A549 (cell line): ENCODE results near the gene ITPA. TPM values are rescaled to one million over a fixed set of nuclear protein-coding genes. Genes with fewer than 3 reads are reported as not detected.

Experiments used
- ATAC-seq, 2 experiments: fragments of 200-7000 bp in 1 of 2; fragments of >200 bp in 1 of 2; cut with Nextera tagmentation in 1 of 2; cut with Tn5 transposase in 1 of 2; 3 replicates each; pipeline versions ENCODE4 v1.8.0 to v1.9.1; 2018 to 2020; ENCODE audit warnings: mild to moderate bottlenecking in 1 of 2, moderate library complexity in 1 of 2
- CTCF ChIA-PET: fragments of 300-600 bp; sonication (Branson Sonifier 250); formaldehyde crosslinking; extraction: SDS; loops from one replicate; lab custom pipeline; 2021; ENCODE audit warnings: antibody characterized with exemption, inconsistent platforms; lab: Yijun Ruan, JAX
- POLR2A ChIA-PET: fragments of 350-600 bp; formaldehyde crosslinking; extraction: SDS; loops from one replicate; lab custom pipeline; 2021; ENCODE audit warnings: antibody characterized with exemption, inconsistent platforms; lab: Yijun Ruan, JAX
- DNase-seq, 2 experiments: peaks; one replicate each; pipeline versions ENCODE4 v3.0.0 to v3.0.0-alpha.2; 2011 to 2016; ENCODE audit warnings: low read depth in 1 of 2, low spot score in 1 of 2
- FAIRE-seq: peaks from 2 replicates; lab custom pipeline; 2011; peaks lifted over from hg19 to GRCh38; lab: Jason Lieb, UNC
- H3K27ac ChIP-seq, 2 experiments: fragments of >200 bp; sonication (Bioruptor Twin); formaldehyde crosslinking; 3 replicates each; pipeline ENCODE4 v1.5.1; 2016 to 2017
- H3K4me1 ChIP-seq: fragments of >200 bp; sonication (Bioruptor Twin); formaldehyde crosslinking; 3 replicates; pipeline ENCODE4 v1.6.1; 2016
- H3K4me2 ChIP-seq: fragments of >200 bp; sonication (Bioruptor Twin); formaldehyde crosslinking; 3 replicates; pipeline ENCODE4 v1.6.1; 2016
- H3K4me3 ChIP-seq: fragments of >200 bp; sonication (Bioruptor Twin); formaldehyde crosslinking; 3 replicates; pipeline ENCODE4 v1.5.1; 2016
- H3K9me3 ChIP-seq: fragments of >200 bp; sonication (Bioruptor Twin); formaldehyde crosslinking; 3 replicates; pipeline ENCODE4 v1.6.1; 2016
- BHLHE40 ChIP-seq: IDR thresholded peaks from 2 replicates; pipeline ENCODE4 v1.6.1; 2012; ENCODE audit warnings: low read depth, low read length, inconsistent platforms
- CEBPB ChIP-seq, 2 experiments: fragments of >200 bp in 1 of 2; sonication (Bioruptor Twin) in 1 of 2; formaldehyde crosslinking in 1 of 2; IDR thresholded peaks; 2 replicates each; pipeline ENCODE4 v1.6.1; 2012 to 2016
- EHF ChIP-seq: fragments of 250-450 bp; sonication (Bioruptor Pico); IDR thresholded peaks from 2 replicates; pipeline ENCODE4 v1.5.0; 2020; ENCODE audit warnings: mild to moderate bottlenecking
- EHMT2 ChIP-seq: fragments of 200-600 bp; sonication (generic); IDR thresholded peaks from 2 replicates; pipeline ENCODE4 v1.6.1; 2016; ENCODE audit warnings: antibody characterized with exemption, low read depth, mild to moderate bottlenecking, moderate library complexity
- ESRRA ChIP-seq: fragments of 150-350 bp; IDR thresholded peaks from 2 replicates; pipeline ENCODE4 v1.6.1; 2014; ENCODE audit warnings: mild to moderate bottlenecking, low read length, borderline replicate concordance
- FOSB ChIP-seq: fragments of 250-450 bp; sonication (Bioruptor Pico); IDR thresholded peaks from 2 replicates; pipeline ENCODE4 v1.5.0; 2020; ENCODE audit warnings: mild to moderate bottlenecking, moderate library complexity
- FOSL2 ChIP-seq, 2 experiments: fragments of 450-650 bp in 1 of 2; fragments of >200 bp in 1 of 2; sonication (Bioruptor Twin) in 1 of 2; formaldehyde crosslinking; IDR thresholded peaks; 2 replicates each; pipeline versions ENCODE4 v1.5.0 to v1.6.1; 2016 to 2020; ENCODE audit warnings: mild to moderate bottlenecking in 1 of 2, moderate library complexity in 1 of 2
- HMGXB4 ChIP-seq: fragments of 250-450 bp; sonication (Bioruptor Pico); IDR thresholded peaks from 2 replicates; pipeline ENCODE4 v1.5.0; 2021; ENCODE audit warnings: mild to moderate bottlenecking, moderate library complexity, borderline replicate concordance
- JUN ChIP-seq, 2 experiments: fragments of >200 bp; sonication (Bioruptor Twin); formaldehyde crosslinking; IDR thresholded peaks; 2 replicates in 1 of 2; 3 replicates in 1 of 2; pipeline ENCODE4 v1.6.1; 2016 to 2017
- JUNB ChIP-seq: fragments of >200 bp; sonication (Bioruptor Twin); formaldehyde crosslinking; IDR thresholded peaks from 2 replicates; pipeline ENCODE4 v1.6.1; 2016
- KDM5A ChIP-seq: fragments of 200-600 bp; sonication (generic); IDR thresholded peaks from 2 replicates; pipeline ENCODE4 v1.6.1; 2016; ENCODE audit warnings: antibody characterized with exemption, mild to moderate bottlenecking
- MAZ ChIP-seq: fragments of 150-350 bp; IDR thresholded peaks from 2 replicates; pipeline ENCODE4 v1.6.1; 2014; ENCODE audit warnings: antibody characterized with exemption, low read depth, low read length, borderline replicate concordance
- MYC ChIP-seq: IDR thresholded peaks from 2 replicates; pipeline ENCODE4 v1.6.1; 2012; ENCODE audit warnings: mild to moderate bottlenecking, inconsistent platforms, low read length, improper control_type of control experiment, borderline replicate concordance
- PHF8 ChIP-seq: fragments of 200-600 bp; sonication (generic); IDR thresholded peaks from 2 replicates; pipeline ENCODE4 v1.6.1; 2016; ENCODE audit warnings: low read depth, mild to moderate bottlenecking, antibody characterized with exemption, moderate library complexity, borderline replicate concordance
- POLR2A ChIP-seq: IDR thresholded peaks from 2 replicates; pipeline ENCODE4 v1.6.1; 2012; ENCODE audit warnings: mild to moderate bottlenecking, low read length
- RAD21 ChIP-seq, 2 experiments: fragments of >200 bp in 1 of 2; sonication (Bioruptor Twin) in 1 of 2; formaldehyde crosslinking in 1 of 2; IDR thresholded peaks in 1 of 2; conservative IDR thresholded peaks in 1 of 2; 2 replicates in 1 of 2; 3 replicates in 1 of 2; pipeline ENCODE4 v1.6.1; 2012 to 2018; ENCODE audit warnings: inconsistent platforms in 1 of 2
- RARB ChIP-seq: fragments of 250-450 bp; sonication (Bioruptor Pico); IDR thresholded peaks from 2 replicates; pipeline ENCODE4 v1.8.0; 2021; ENCODE audit warnings: mild to moderate bottlenecking, moderate library complexity
- RCOR1 ChIP-seq: fragments of 150-350 bp; IDR thresholded peaks from 2 replicates; pipeline ENCODE4 v1.6.1; 2014; ENCODE audit warnings: antibody characterized with exemption, low read length, low read depth
- SREBF2 ChIP-seq: fragments of 450-650 bp; IDR thresholded peaks from 2 replicates; pipeline ENCODE4 v1.6.1; 2014; ENCODE audit warnings: mild to moderate bottlenecking, moderate library complexity
- ZFP36 ChIP-seq: fragments of 450-650 bp; IDR thresholded peaks from 2 replicates; pipeline ENCODE4 v1.6.1; 2014; ENCODE audit warnings: borderline replicate concordance; ENCODE audit not compliant: partially characterized antibody
- ZSCAN20 ChIP-seq: fragments of 250-450 bp; sonication (Bioruptor Pico); IDR thresholded peaks from 2 replicates; pipeline ENCODE4 v1.8.0; 2022; ENCODE audit warnings: mild to moderate bottlenecking, moderate library complexity
- whole genome bisulfite sequencing: methylation state at CpG from one replicate; pipeline ENCODE4 v1.1.6; 2017; ENCODE audit errors: missing lambda C conversion rate; 5-methylcytosine and 5-hydroxymethylcytosine counted together
- polyA plus RNA-seq, 4 experiments: library from polyadenylated mRNA; depleted of rRNA in 3 of 4; stranded (reverse); fragments of >200 nt; fragmentation: RNase III in 1 of 4; extraction: RNeasy Plus Mini Kit Qiagen cat#74134 plus additional on column Dnase treatment in 1 of 4; gene quantifications; 2 replicates in 3 of 4; 3 replicates in 1 of 4; pipeline ENCODE4 v1.2.3, GENCODE V29; 2011 to 2017

Gene ITPA
- polyA plus RNA-seq, 2 of the 4 experiments (the other 2 are of a cell fraction), result 54.0 to 106 TPM

- no peak overlapping the region for H3K27ac ChIP-seq
- FAIRE-seq (no peak), ATAC-seq (no peak), DNase-seq (no peak)
- no peak overlapping the region for H3K4me3 ChIP-seq
- no peaks in the 10 kb centered on the region for H3K9me3 ChIP-seq
- POLR2A ChIA-PET, result no interaction called here
- TF ChIP-seq BHLHE40 (no peak), JUN (IDR thresholded peaks at IDR 0.05) (no peak), MYC (no peak), MAZ (no peak), FOSB (CRISPR knock-in tag) (no peak), EHMT2 (no peak), RAD21 (conservative IDR thresholded peaks at IDR 0.05 in 1 of 2, IDR thresholded peaks at IDR 0.05 in 1 of 2) (no peak), RCOR1 (no peak)
- no peak overlapping the region for H3K4me2 ChIP-seq
- CTCF ChIA-PET, result interaction anchor here (0.5 to 3.3 kb wide), 8 partner anchors 10 to 239 kb away, joined by 3 to 17 read pairs (median 4); no protein-coding TSS in a partner anchor
- peaks cover 19% of the 10 kb centered on the region; the same call in 2 of the 3 replicates for H3K4me1 ChIP-seq
- 66% methylated on average over 5 of the region's 5 CpGs for WGBS
Observed at GRCh38 chr20:3161316-3162079, 47.8 kb upstream of the ITPA start.

- no peak for TF ChIP-seq MYC
- no peak for TF ChIP-seq ZSCAN20 (CRISPR knock-in tag)
- TF ChIP-seq CEBPB (IDR thresholded peaks at IDR 0.05), result no peak
- TF ChIP-seq RAD21 (conservative IDR thresholded peaks at IDR 0.05 in 1 of 2, IDR thresholded peaks at IDR 0.05 in 1 of 2), result no peak
- TF ChIP-seq RARB (CRISPR knock-in tag), result no peak
- no peak for TF ChIP-seq JUNB
- no peak for TF ChIP-seq ZFP36
- no peak for TF ChIP-seq KDM5A
- TF ChIP-seq SREBF2, result no peak
- TF ChIP-seq FOSL2 (IDR thresholded peaks at IDR 0.05), result no peak
- TF ChIP-seq FOSL2 (CRISPR knock-in tag; IDR thresholded peaks at IDR 0.05), result no peak
- TF ChIP-seq JUN (IDR thresholded peaks at IDR 0.05), result no peak
- no peak for TF ChIP-seq ESRRA
- no peak for TF ChIP-seq FOSB (CRISPR knock-in tag)
- no peak for TF ChIP-seq POLR2A
- no peak for TF ChIP-seq HMGXB4 (CRISPR knock-in tag)
- no peak for TF ChIP-seq PHF8
- no peak for TF ChIP-seq EHF (CRISPR knock-in tag)
- CTCF ChIA-PET, result interaction anchor here (0.6 to 3.3 kb wide), 5 partner anchors 10 to 108 kb away, joined by 3 to 17 read pairs (median 3); no protein-coding TSS in a partner anchor
- no peak overlapping the region for H3K4me3 ChIP-seq
- H3K4me2 ChIP-seq, result no peak overlapping the region
- ATAC-seq, result no peak
- peaks cover 16% of the 10 kb centered on the region; the same call in 2 of the 3 replicates for H3K4me1 ChIP-seq
- no peaks in the 10 kb centered on the region for H3K9me3 ChIP-seq
- FAIRE-seq, result no peak
- POLR2A ChIA-PET, result no interaction called here
- 57% methylated on average over 11 of the region's 11 CpGs for whole genome bisulfite sequencing
- no peak for DNase-seq
- H3K27ac ChIP-seq, result no peak overlapping the region
Observed at GRCh38 chr20:3162080-3162611, 47.2 kb upstream of the ITPA start.
